Keratinocyte (primary cell): ENCODE results near the gene DISP2. TPM values are rescaled to one million over a fixed set of nuclear protein-coding genes. Genes with fewer than 3 reads are reported as not detected.

Experiments
- DNase-seq: peaks from one replicate; pipeline ENCODE4 v3.0.0-alpha.2; 2011; ENCODE audit warnings: low read depth, missing footprints, low spot score
- FAIRE-seq: peaks from 2 replicates; lab custom pipeline; 2011; peaks lifted over from hg19 to GRCh38; lab: Jason Lieb, UNC
- H2AFZ ChIP-seq: 2 replicates; pipeline ENCODE4 v1.6.0; 2012; ENCODE audit warnings: low read length, control low read depth, inconsistent platforms; ENCODE audit not compliant: control insufficient read depth
- H3K27ac ChIP-seq: 2 replicates; pipeline ENCODE4 v1.5.1; 2011; ENCODE audit warnings: low read length; ENCODE audit not compliant: control insufficient read depth, insufficient read depth
- H3K27me3 ChIP-seq: 3 replicates; pipeline ENCODE4 v1.6.0; 2011; ENCODE audit warnings: low read length; ENCODE audit not compliant: control insufficient read depth, insufficient read depth; ENCODE audit errors: extremely low read depth
- H3K36me3 ChIP-seq, 2 experiments: 2 replicates in 1 of 2; 3 replicates in 1 of 2; pipeline ENCODE4 v1.5.1; 2011; ENCODE audit warnings: low read length in 2 of 2, mild to moderate bottlenecking in 1 of 2; ENCODE audit not compliant: control insufficient read depth in 2 of 2, insufficient read depth in 2 of 2; ENCODE audit errors: extremely low read depth in 1 of 2
- H3K4me1 ChIP-seq: 3 replicates; pipeline ENCODE4 v1.5.1; 2011; ENCODE audit warnings: low read length; ENCODE audit not compliant: control insufficient read depth, insufficient read depth; ENCODE audit errors: extremely low read depth
- H3K4me2 ChIP-seq: 3 replicates; pipeline ENCODE4 v1.6.0; 2011; ENCODE audit warnings: low read depth, low read length; ENCODE audit not compliant: control insufficient read depth, insufficient read depth; ENCODE audit errors: extremely low read depth
- H3K4me3 ChIP-seq, 3 experiments: fragments of 200-600 bp in 1 of 3; sonication (generic) in 1 of 3; 2 replicates in 2 of 3; 3 replicates in 1 of 3; pipeline ENCODE4 v1.5.1; 2011 to 2016; ENCODE audit warnings: low read length in 3 of 3, mild to moderate bottlenecking in 3 of 3, control low read depth in 2 of 3, inconsistent platforms in 1 of 3, low read depth in 1 of 3, mixed read lengths in 1 of 3, mixed run types in 1 of 3, moderate library complexity in 1 of 3; ENCODE audit not compliant: control insufficient read depth in 2 of 3, insufficient read depth in 2 of 3; ENCODE audit errors: extremely low read depth in 1 of 3
- H3K79me2 ChIP-seq: 2 replicates; pipeline ENCODE4 v1.6.0; 2012; ENCODE audit warnings: low read length; ENCODE audit not compliant: control insufficient read depth, insufficient read depth
- H3K9ac ChIP-seq: 3 replicates; pipeline ENCODE4 v1.6.0; 2011; ENCODE audit warnings: low read length; ENCODE audit not compliant: control insufficient read depth, insufficient read depth; ENCODE audit errors: extremely low read depth
- H3K9me1 ChIP-seq: 3 replicates; pipeline ENCODE4 v1.6.0; 2011; ENCODE audit warnings: low read length; ENCODE audit not compliant: control insufficient read depth, insufficient read depth; ENCODE audit errors: extremely low read depth
- H3K9me3 ChIP-seq: 2 replicates; pipeline ENCODE4 v1.5.1; 2012; ENCODE audit warnings: low read depth, low read length; ENCODE audit not compliant: control insufficient read depth
- H4K20me1 ChIP-seq: 3 replicates; pipeline ENCODE4 v1.6.0; 2011; ENCODE audit warnings: low read length; ENCODE audit not compliant: control insufficient read depth, insufficient read depth; ENCODE audit errors: extremely low read depth
- EZH2 ChIP-seq: IDR thresholded peaks from one replicate; pipeline ENCODE4 v1.6.1; 2012; ENCODE audit warnings: inconsistent platforms, mild to moderate bottlenecking, low read length, moderate library complexity
- dilution Hi-C: fragments of 300-500 bp; cut with MboI; formaldehyde crosslinking; loops from one replicate; pipeline ENCODE4 v1.7.0; 2020; ENCODE audit warnings: low sequenced_read_pairs; ENCODE audit not compliant: extremely low pct_ligation_motif_present
- polyA plus RNA-seq, 5 experiments: library from polyadenylated mRNA; depleted of rRNA in 3 of 5; stranded (reverse) in 3 of 5; stranded (forward) in 1 of 5; unstranded in 1 of 5; fragments of >200 nt; gene quantifications; 1 replicate in 1 of 5; 2 replicates in 3 of 5; 3 replicates in 1 of 5; pipeline versions ENCODE4 v1.2.1 to v1.2.3, GENCODE V29; 2011 to 2012; ENCODE audit warnings: missing spikeins in 2 of 5, low read depth in 1 of 5, low replicate concordance in 1 of 5
- TF ChIP-seq, protein P1 (sequence below), 3 experiments: IDR thresholded peaks in 1 of 3; conservative IDR thresholded peaks in 1 of 3; optimal IDR thresholded peaks in 1 of 3; 2 replicates in 2 of 3; 3 replicates in 1 of 3; pipeline versions ENCODE3 to v1.5.1; 2011; ENCODE audit warnings: low read length in 3 of 3, mild to moderate bottlenecking in 3 of 3, moderate library complexity in 2 of 3, control low read depth in 1 of 3, inconsistent platforms in 1 of 3; ENCODE audit not compliant: insufficient read depth in 2 of 3; ENCODE audit errors: extremely low read depth in 1 of 3

DISP2 gene
- polyA plus RNA-seq, 1 donor (not counting 4 experiments of a cell fraction or from before 2014, with no cell fraction given), result 0.12 TPM

DNA sequence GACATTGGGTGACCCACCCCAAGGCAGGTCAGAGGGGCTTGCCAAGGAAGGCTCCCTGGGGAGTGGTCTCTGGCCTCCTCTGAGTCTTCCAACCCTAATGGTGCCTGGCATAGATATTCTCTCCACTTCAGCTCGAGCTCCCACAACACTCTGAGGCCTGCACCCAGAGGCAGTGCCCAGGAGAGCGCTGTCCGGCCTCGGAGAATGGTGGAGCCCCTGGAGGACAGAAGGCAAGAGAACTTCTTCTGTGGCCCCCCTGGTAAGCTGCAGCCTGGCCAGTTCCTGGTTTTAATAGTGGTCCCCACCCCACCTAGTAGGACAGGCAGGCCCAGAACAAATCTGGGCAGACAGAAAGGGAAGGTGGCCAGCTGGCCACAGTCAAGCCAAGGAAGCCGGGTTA, 7.0 kb downstream of the DISP2 start:
- no peak for TF ChIP-seq EZH2
- TF ChIP-seq, protein P1, sequence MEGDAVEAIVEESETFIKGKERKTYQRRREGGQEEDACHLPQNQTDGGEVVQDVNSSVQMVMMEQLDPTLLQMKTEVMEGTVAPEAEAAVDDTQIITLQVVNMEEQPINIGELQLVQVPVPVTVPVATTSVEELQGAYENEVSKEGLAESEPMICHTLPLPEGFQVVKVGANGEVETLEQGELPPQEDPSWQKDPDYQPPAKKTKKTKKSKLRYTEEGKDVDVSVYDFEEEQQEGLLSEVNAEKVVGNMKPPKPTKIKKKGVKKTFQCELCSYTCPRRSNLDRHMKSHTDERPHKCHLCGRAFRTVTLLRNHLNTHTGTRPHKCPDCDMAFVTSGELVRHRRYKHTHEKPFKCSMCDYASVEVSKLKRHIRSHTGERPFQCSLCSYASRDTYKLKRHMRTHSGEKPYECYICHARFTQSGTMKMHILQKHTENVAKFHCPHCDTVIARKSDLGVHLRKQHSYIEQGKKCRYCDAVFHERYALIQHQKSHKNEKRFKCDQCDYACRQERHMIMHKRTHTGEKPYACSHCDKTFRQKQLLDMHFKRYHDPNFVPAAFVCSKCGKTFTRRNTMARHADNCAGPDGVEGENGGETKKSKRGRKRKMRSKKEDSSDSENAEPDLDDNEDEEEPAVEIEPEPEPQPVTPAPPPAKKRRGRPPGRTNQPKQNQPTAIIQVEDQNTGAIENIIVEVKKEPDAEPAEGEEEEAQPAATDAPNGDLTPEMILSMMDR (optimal IDR thresholded peaks at IDR 0.05 in 1 of 3, IDR thresholded peaks at IDR 0.05 in 1 of 3, conservative IDR thresholded peaks at IDR 0.05 in 1 of 3; ENCODE audit: extremely low read depth in 1 of 3, insufficient read depth in 2 of 3, low read length in 3 of 3), result no peak
- Histone ChIP-seq H3K4me2 (no peak overlapping the region), H3K27me3 (peaks cover 4% of the 10 kb centered on the region), H3K36me3 (no peaks in the 10 kb centered on the region), H3K9me1 (no peaks in the 10 kb centered on the region), H3K9me3 (no peaks in the 10 kb centered on the region), H2AFZ (no peak overlapping the region), H3K27ac (no peak overlapping the region), H3K79me2 (no peaks in the 10 kb centered on the region), H3K4me1 (peaks cover 21% of the 10 kb centered on the region), H3K4me3 (no peak overlapping the region), H3K9ac (no peak overlapping the region), H4K20me1 (no peaks in the 10 kb centered on the region)
- FAIRE-seq, result no peak
- no peak for DNase-seq
- dilution Hi-C loops, result no loop called here

DNA sequence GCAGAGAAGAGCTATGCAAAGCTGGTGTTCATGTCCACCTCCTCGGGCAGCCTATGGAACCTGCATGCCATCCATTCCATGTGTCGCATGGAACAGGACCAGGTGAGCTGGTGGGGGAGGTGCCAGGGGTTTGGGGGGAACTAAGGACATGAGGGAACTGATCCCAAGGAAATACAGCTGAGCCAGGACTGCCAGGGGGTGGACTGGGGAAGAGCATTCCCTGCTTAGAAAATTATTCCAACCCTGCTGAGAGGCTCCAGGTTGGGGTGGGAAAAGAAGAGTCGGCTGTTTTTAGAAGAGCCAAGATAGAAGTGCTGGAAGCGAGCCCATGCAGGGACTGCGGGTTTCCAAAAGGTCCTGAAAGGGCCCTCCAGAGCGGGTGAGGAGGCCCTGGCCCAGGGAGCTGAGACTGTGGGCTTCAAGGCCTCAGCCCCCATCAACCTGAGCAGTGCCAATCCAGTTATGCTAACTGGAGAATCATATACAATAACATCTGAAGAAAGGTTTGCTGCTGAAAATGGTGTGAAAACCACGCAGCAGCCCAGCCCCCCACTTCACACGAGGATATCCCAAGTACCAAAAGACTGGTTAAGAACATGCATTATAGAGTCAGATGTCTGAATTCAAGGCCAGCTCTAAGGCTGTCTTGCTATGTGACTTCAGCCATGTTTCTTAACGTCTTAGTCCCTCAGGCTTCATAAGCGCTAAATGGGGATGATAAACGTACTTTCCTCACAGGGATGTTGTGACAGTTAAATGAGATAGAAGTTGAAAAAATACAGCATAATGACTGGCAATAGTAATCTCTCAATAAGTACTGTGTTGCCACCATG, 7.8 kb downstream of the DISP2 start:
- no peak for DNase-seq
- Histone ChIP-seq H3K4me3 (no peak overlapping the region), H3K4me2 (no peak overlapping the region), H3K9ac (no peak overlapping the region), H3K9me3 (no peaks in the 10 kb centered on the region), H3K9me1 (no peaks in the 10 kb centered on the region), H3K4me1 (peaks cover 13% of the 10 kb centered on the region), H2AFZ (no peak overlapping the region), H3K36me3 (no peaks in the 10 kb centered on the region), H4K20me1 (no peaks in the 10 kb centered on the region), H3K27ac (no peak overlapping the region), H3K27me3 (peaks cover 4% of the 10 kb centered on the region), H3K79me2 (no peaks in the 10 kb centered on the region)
- dilution Hi-C loops, result no loop called here
- no peak for FAIRE-seq
- TF ChIP-seq EZH2, result no peak
- TF ChIP-seq, protein P1 (optimal IDR thresholded peaks at IDR 0.05 in 1 of 3, IDR thresholded peaks at IDR 0.05 in 1 of 3, conservative IDR thresholded peaks at IDR 0.05 in 1 of 3; ENCODE audit: extremely low read depth in 1 of 3, insufficient read depth in 2 of 3, low read length in 3 of 3), result no peak
